Islet of Langerhans (tissue), 1 donor: ENCODE results near the gene VAV2.

ENCODE experiments used
- FAIRE-seq: peaks from one replicate; lab custom pipeline; 2011; peaks lifted over from hg19 to GRCh38; lab: Jason Lieb, UNC

Gene VAV2

GRCh38 chr9:133737774-133738639 lies 254.1 kb downstream of the VAV2 start, which contains the start of gene SARDH:
SARDH (minus strand) TSS chr9:133738352; CDS start chr9:133734173, 4,179 bp downstream.
- no peak for FAIRE-seq

- no peak for FAIRE-seq
Measured at GRCh38 chr9:133737071-133737773, 254.9 kb downstream of the VAV2 start.

- FAIRE-seq: no peak
Measured at GRCh38 chr9:133735931-133736330, 256.2 kb downstream of the VAV2 start.

- FAIRE-seq: no peak
Measured at GRCh38 chr9:133735415-133735775, 256.7 kb downstream of the VAV2 start.

GRCh38 chr9:133734590-133735414 lies 257.3 kb downstream of the VAV2 start:
- no peak for FAIRE-seq

- no peak for FAIRE-seq
Measured at GRCh38 chr9:133733796-133734533, 258.2 kb downstream of the VAV2 start.

GRCh38 chr9:133733421-133733795 lies 258.7 kb downstream of the VAV2 start:
- FAIRE-seq: no peak

- no peak for FAIRE-seq
Measured at GRCh38 chr9:133732639-133733408, 259.3 kb downstream of the VAV2 start.

GRCh38 chr9:133731876-133732638 lies 260.1 kb downstream of the VAV2 start:
- FAIRE-seq: no peak

- no peak for FAIRE-seq
Measured at GRCh38 chr9:133730994-133731715, 261.0 kb downstream of the VAV2 start.

- FAIRE-seq: no peak
Measured at GRCh38 chr9:133729617-133730281, 262.4 kb downstream of the VAV2 start.

GRCh38 chr9:133728856-133729616 lies 263.1 kb downstream of the VAV2 start:
- FAIRE-seq: no peak

GRCh38 chr9:133727876-133728441 lies 264.2 kb downstream of the VAV2 start:
- FAIRE-seq: no peak

- no peak for FAIRE-seq
Measured at GRCh38 chr9:133727277-133727875, 264.7 kb downstream of the VAV2 start.

GRCh38 chr9:133726401-133727276 lies 265.5 kb downstream of the VAV2 start:
- no peak for FAIRE-seq

- no peak for FAIRE-seq
Measured at GRCh38 chr9:133725886-133726285, 266.2 kb downstream of the VAV2 start.
